Psoas muscle (tissue), 8 donors: ENCODE results near the gene TTR. TPM values are rescaled to one million over a fixed set of nuclear protein-coding genes. Genes with fewer than 3 reads are reported as not detected.
A peak's percentile ranks its signal among the peaks of the same experiment; 100 is the strongest.

Source experiments
- ATAC-seq, 4 donors: fragments of 200-7000 bp; cut with Tn5 transposase; one replicate each; pipeline ENCODE4 v1.9.1; 2020; ENCODE audit warnings: moderate library complexity in 3 of 4, mild to moderate bottlenecking in 2 of 4
- DNase-seq, 2 donors: peaks; one replicate each; pipeline ENCODE4 v3.0.0-alpha.2; 2020
- H3K27ac ChIP-seq: fragments of 200-600 bp; one replicate; pipeline ENCODE4 v1.8.0; 2022
- H3K27me3 ChIP-seq, 3 donors: fragments of 200-600 bp in 1 of 3; one replicate each; pipeline versions ENCODE4 v1.6.1 to v1.8.0; 2013 to 2022; ENCODE audit warnings: low read length in 2 of 3, mild to moderate bottlenecking in 2 of 3, moderate library complexity in 1 of 3; ENCODE audit not compliant: insufficient read depth in 3 of 3
- H3K36me3 ChIP-seq, 2 donors: fragments of 200-600 bp in 1 of 2; one replicate each; pipeline versions ENCODE4 v1.6.1 to v1.8.0; 2013 to 2022; ENCODE audit warnings: low read depth in 1 of 2, mild to moderate bottlenecking in 1 of 2, moderate library complexity in 1 of 2; ENCODE audit not compliant: insufficient read depth in 1 of 2
- H3K4me1 ChIP-seq: fragments of 200-600 bp; one replicate; pipeline ENCODE4 v1.8.0; 2022
- H3K4me3 ChIP-seq: fragments of 200-600 bp; one replicate; pipeline ENCODE4 v1.8.0; 2022; ENCODE audit warnings: mild to moderate bottlenecking
- H3K9me3 ChIP-seq: fragments of 200-600 bp; one replicate; pipeline ENCODE4 v1.8.0; 2022
- WGBS, 3 donors: extraction: QIAGEN DNeasy Blood & Tissue Kit; methylation state at CpG; one replicate each; pipeline versions ENCODE4 v1.1.6 to v1.1.7; 2013; 5-methylcytosine and 5-hydroxymethylcytosine counted together
- intact Hi-C, 2 donors: fragments of 100-400 bp; cut with DNase I; formaldehyde crosslinking; loops; one replicate each; pipeline versions ENCODE4 v1.11.0 to v1.14.2; 2022
- polyA plus RNA-seq, 3 donors: library from polyadenylated mRNA; stranded (reverse); fragments of 200-250 nt; gene quantifications; one replicate each; pipeline ENCODE4 v1.2.3, GENCODE V29; 2013
- total RNA-seq, 4 donors: library from RNA; stranded (reverse); fragmentation: NEBNext Ultra II Directional in 2 of 4; extraction: Animal tissue kit (Norgen Biotek cat#: 25700) in 2 of 4; gene quantifications; one replicate each; pipeline versions ENCODE4 v1.2.1 to v1.2.4, GENCODE V29; 2021 to 2023
- TF ChIP-seq, protein P1 (sequence below): fragments of 200-600 bp; IDR thresholded peaks from one replicate; pipeline ENCODE4 v1.8.0; 2022; ENCODE audit warnings: antibody characterized with exemption
- donor health status: healthy with polysubstance abuse.
- donor health status: DM: no; HTN: no; CAD: no; lungs with moderate emphysema.
- donor health status: Bipolar disorder and iron deficiency.
- donor health status: healthy.
- donor health status: DM: yes; HTN: yes; CAD: no.
- donor health status: DM: no; HTN: no; CAD: no.
- donor health status: DM: no; HTN: no; CAD: no.
- donor health status: DM: yes; HTN: yes; CAD: no.

Gene TTR
- total and polyA plus RNA-seq, 7 donors = 0.21 to 0.25 TPM; not detected in 5

DNA sequence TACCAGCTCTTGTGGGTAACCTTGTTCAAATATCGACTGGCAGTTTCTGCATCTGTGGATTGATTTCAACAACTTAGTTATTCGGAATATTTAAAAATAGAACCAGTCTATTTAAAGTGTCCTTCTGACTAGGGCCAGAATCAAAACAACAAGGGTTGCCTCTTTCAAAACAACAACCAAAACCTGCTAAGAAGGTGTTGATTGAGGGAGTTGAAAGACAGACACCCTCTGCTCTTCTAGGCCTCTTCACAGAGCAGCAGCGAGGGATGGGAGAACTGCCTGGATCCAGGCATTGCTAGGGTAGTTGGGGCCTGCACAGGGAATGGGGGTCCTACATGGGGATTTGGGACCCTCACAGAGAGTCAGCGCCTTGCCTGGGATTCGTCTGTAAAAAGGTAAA, 19.8 kb downstream of the TTR start:
- peaks cover 25% of the 10 kb centered on the region for H3K4me1 ChIP-seq
- 55 to 76% (median 61%) methylated on average over 5 of the region's 5 CpGs for WGBS, 3 donors
- H3K4me3 ChIP-seq = no peak overlapping the region
- TF ChIP-seq, protein P1, sequence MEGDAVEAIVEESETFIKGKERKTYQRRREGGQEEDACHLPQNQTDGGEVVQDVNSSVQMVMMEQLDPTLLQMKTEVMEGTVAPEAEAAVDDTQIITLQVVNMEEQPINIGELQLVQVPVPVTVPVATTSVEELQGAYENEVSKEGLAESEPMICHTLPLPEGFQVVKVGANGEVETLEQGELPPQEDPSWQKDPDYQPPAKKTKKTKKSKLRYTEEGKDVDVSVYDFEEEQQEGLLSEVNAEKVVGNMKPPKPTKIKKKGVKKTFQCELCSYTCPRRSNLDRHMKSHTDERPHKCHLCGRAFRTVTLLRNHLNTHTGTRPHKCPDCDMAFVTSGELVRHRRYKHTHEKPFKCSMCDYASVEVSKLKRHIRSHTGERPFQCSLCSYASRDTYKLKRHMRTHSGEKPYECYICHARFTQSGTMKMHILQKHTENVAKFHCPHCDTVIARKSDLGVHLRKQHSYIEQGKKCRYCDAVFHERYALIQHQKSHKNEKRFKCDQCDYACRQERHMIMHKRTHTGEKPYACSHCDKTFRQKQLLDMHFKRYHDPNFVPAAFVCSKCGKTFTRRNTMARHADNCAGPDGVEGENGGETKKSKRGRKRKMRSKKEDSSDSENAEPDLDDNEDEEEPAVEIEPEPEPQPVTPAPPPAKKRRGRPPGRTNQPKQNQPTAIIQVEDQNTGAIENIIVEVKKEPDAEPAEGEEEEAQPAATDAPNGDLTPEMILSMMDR = no peak
- H3K27me3 ChIP-seq = no peaks in the 10 kb centered on the region
- H3K36me3 ChIP-seq = no peaks in the 10 kb centered on the region
- no peak overlapping the region for H3K27ac ChIP-seq
- no peak for ATAC-seq
- no peak for DNase-seq
- intact Hi-C loops = no loop called here
- no peaks in the 10 kb centered on the region for H3K9me3 ChIP-seq

DNA sequence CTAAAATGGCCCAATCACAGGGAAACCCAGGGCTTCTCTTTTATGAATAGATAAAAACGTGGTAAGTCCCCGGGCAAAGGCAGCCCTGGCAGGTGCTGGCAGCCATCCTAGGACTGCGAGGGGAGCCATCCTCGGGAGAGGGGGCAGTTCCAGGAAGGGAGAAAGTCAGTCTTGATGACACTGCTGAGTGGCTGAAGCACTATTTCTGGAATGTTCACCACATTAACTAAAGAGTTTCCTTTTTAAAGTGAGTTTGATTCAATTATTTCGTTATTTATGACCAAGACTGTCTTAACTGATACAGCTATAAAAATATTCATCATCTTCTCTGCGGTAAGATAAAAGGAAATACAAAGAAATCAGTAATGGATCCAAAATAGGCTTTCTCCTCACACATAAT, 20.4 kb downstream of the TTR start:
- intact Hi-C loops = no loop called here
- Histone ChIP-seq H3K4me3 (no peak overlapping the region), H3K36me3 (no peaks in the 10 kb centered on the region), H3K27ac (no peak overlapping the region), H3K9me3 (no peaks in the 10 kb centered on the region), H3K27me3 (no peaks in the 10 kb centered on the region), H3K4me1 (peaks cover 25% of the 10 kb centered on the region)
- no peak for DNase-seq
- TF ChIP-seq, protein P1 = no peak
- 40 to 46% (median 40%) methylated on average over 6 of the region's 6 CpGs for WGBS, 3 donors
- ATAC-seq = peak in 2 of 4 donors; percentile 21 to 46

DNA sequence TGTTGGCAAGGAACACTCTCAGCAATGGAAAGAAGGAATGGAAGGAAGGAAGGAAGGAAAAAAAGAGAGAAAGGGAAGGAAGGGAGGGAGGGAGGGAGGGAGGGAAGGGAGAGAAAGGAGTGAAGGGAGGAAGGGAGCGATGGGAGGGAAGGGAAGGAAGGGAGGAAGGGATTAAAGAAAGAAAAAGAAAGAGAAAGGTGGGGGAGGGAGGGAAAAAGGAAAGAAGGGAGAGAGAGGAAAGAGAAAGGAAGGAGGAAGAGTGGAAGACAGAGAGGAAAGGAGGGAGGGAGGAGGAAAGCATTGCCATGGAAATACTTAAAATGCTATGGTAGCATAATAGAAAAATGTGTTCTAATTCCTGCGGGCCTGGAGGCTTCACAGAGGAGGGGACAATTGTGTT, 22.4 kb downstream of the TTR start:
- Histone ChIP-seq H3K4me3 (no peak overlapping the region), H3K4me1 (peaks cover 25% of the 10 kb centered on the region), H3K27me3 (no peaks in the 10 kb centered on the region), H3K9me3 (no peaks in the 10 kb centered on the region), H3K36me3 (no peaks in the 10 kb centered on the region), H3K27ac (no peak overlapping the region)
- intact Hi-C loops = no loop called here
- TF ChIP-seq, protein P1 = no peak
- DNase-seq = no peak
- no peak for ATAC-seq
- WGBS, 3 donors = 70 to 82% (median 78%) methylated on average over 2 of the region's 2 CpGs

DNA sequence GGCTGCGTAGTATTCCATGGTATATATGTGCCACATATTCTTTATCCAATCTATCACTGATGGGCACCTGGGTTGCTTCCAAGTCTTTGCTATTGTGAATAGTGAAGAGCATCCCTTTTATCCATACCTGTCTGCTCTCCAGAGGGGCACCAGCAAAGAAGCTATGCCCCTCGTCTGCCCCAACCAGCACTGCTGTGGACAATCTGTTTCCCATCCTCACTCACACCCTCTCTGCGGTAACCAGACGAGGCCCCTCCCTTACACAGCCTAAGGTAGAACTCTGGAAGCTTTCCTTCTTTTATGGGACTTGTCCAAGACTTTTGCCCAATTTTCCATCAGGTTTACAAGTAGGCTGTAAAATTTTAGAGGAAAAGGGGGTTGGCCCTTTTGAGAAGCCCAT, 24.9 kb downstream of the TTR start:
- H3K9me3 ChIP-seq = no peaks in the 10 kb centered on the region
- H3K27ac ChIP-seq = no peak overlapping the region
- ATAC-seq (no peak), DNase-seq (no peak)
- intact Hi-C loops = no loop called here
- peaks cover 20% of the 10 kb centered on the region for H3K4me1 ChIP-seq
- TF ChIP-seq, protein P1 = no peak
- H3K27me3 ChIP-seq = peaks cover 0 to 3% (median 0%) of the 10 kb centered on the region in 3 donors
- no peaks in the 10 kb centered on the region for H3K36me3 ChIP-seq
- H3K4me3 ChIP-seq = no peak overlapping the region
- WGBS, 3 donors = 89 to 91% (median 91%) methylated on average over 4 of the region's 4 CpGs

DNA sequence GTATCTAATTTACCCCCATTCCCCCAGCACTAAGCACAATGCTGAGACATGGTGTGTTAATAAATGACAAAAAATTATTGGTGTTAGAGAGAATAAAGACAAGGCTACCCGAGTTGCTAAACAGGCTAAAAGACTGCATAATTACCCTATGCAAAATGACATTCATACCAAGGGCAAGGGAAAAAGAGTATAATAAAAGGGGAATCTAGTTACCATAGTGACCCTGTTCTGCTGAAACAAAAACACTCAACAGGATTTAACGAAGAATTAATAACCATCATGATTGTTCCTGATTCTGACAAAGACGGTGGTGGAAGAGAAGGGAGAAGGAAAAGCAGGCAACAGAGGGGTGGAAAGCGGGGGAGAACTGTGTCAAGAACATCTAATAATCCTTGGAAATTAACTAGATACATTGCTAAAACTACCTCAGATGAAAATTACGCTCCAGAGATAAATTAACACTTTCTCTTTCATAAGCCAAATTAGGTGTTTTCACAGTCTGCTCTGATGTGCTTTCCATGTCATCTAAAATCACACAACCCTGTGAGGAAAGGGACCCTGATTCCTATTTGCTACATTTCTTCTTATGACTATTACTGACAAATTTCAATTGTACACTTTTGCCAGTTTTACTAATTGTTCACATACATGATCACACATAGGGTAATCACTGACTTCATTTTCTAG, 25.5 kb downstream of the TTR start:
- Histone ChIP-seq H3K9me3 (no peaks in the 10 kb centered on the region), H3K27me3 (peaks cover 0 to 3% (median 0%) of the 10 kb centered on the region in 3 donors), H3K4me1 (peaks cover 14% of the 10 kb centered on the region), H3K27ac (no peak overlapping the region), H3K36me3 (no peaks in the 10 kb centered on the region), H3K4me3 (no peak overlapping the region)
- WGBS, 3 donors = 67 to 70% (median 68%) methylated on average over 5 of the region's 5 CpGs
- intact Hi-C loops = no loop called here
- TF ChIP-seq, protein P1 = no peak
- ATAC-seq (no peak), DNase-seq (no peak)
